Astrocyte (in vitro differentiated cells and primary cell): ENCODE results near the gene EGFLAM. TPM values are rescaled to one million over a fixed set of nuclear protein-coding genes. Genes with fewer than 3 reads are reported as not detected.
"Not testable (repeated sequence)": the region's sequence is repeated elsewhere in the genome, so short reads cannot be mapped to it uniquely, and the experiment has no call there.

Source experiments
- DNase-seq: peaks from one replicate; pipeline ENCODE4 v3.0.0-alpha.2; 2010; ENCODE audit warnings: low read depth
- FAIRE-seq: peaks from 2 replicates; lab custom pipeline; 2011; peaks lifted over from hg19 to GRCh38; lab: Jason Lieb, UNC
- H2AFZ ChIP-seq: 2 replicates; pipeline ENCODE4 v1.6.0; 2012; ENCODE audit warnings: low read depth, low read length, inconsistent platforms
- H3K27ac ChIP-seq: 2 replicates; pipeline ENCODE4 v1.5.1; 2011; ENCODE audit warnings: low read depth, low read length, inconsistent platforms
- H3K27me3 ChIP-seq: 2 replicates; pipeline ENCODE4 v1.6.0; 2011; ENCODE audit warnings: low read length, inconsistent platforms; ENCODE audit not compliant: insufficient read depth
- H3K36me3 ChIP-seq: 2 replicates; pipeline ENCODE4 v1.5.1; 2011; ENCODE audit warnings: low read length, inconsistent platforms; ENCODE audit not compliant: insufficient read depth
- H3K4me1 ChIP-seq: 2 replicates; pipeline ENCODE4 v1.5.1; 2011; ENCODE audit warnings: low read length, inconsistent platforms; ENCODE audit not compliant: insufficient read depth
- H3K4me2 ChIP-seq: 2 replicates; pipeline ENCODE4 v1.6.0; 2012; ENCODE audit warnings: low read length, inconsistent platforms
- H3K4me3 ChIP-seq: 2 replicates; pipeline ENCODE4 v1.5.1; 2011; ENCODE audit warnings: low read depth, mild to moderate bottlenecking, low read length, inconsistent platforms; ENCODE audit not compliant: insufficient read depth
- H3K79me2 ChIP-seq: 2 replicates; pipeline ENCODE4 v1.6.0; 2012; ENCODE audit warnings: mild to moderate bottlenecking, low read length, inconsistent platforms; ENCODE audit not compliant: insufficient read depth
- H3K9ac ChIP-seq: 2 replicates; pipeline ENCODE4 v1.6.0; 2012; ENCODE audit warnings: mild to moderate bottlenecking, low read length, inconsistent platforms
- H3K9me3 ChIP-seq: 2 replicates; pipeline ENCODE4 v1.5.1; 2012; ENCODE audit warnings: low read depth, mild to moderate bottlenecking, low read length, inconsistent platforms; ENCODE audit not compliant: insufficient read depth
- H4K20me1 ChIP-seq: 2 replicates; pipeline ENCODE4 v1.6.0; 2012; ENCODE audit warnings: low read length, inconsistent platforms; ENCODE audit not compliant: insufficient read depth
- H3K27ac Mint-ChIP-seq: one replicate; pipeline ENCODE4 v1.8.0; 2021; ENCODE audit warnings: mild to moderate bottlenecking, mixed read lengths; ENCODE audit not compliant: unreplicated experiment
- H3K27me3 Mint-ChIP-seq: one replicate; pipeline ENCODE4 v1.8.0; 2021; ENCODE audit warnings: low read depth, mixed read lengths; ENCODE audit not compliant: unreplicated experiment
- H3K36me3 Mint-ChIP-seq: one replicate; pipeline ENCODE4 v1.8.0; 2021; ENCODE audit warnings: low read depth, mixed read lengths; ENCODE audit not compliant: unreplicated experiment
- H3K4me1 Mint-ChIP-seq: one replicate; pipeline ENCODE4 v1.8.0; 2021; ENCODE audit warnings: low read depth, mixed read lengths; ENCODE audit not compliant: unreplicated experiment
- H3K4me3 Mint-ChIP-seq: one replicate; pipeline ENCODE4 v1.8.0; 2021; ENCODE audit warnings: mild to moderate bottlenecking, moderate library complexity, mixed read lengths; ENCODE audit not compliant: unreplicated experiment
- H3K9me3 Mint-ChIP-seq: one replicate; pipeline ENCODE4 v1.8.0; 2021; ENCODE audit warnings: mild to moderate bottlenecking, mixed read lengths; ENCODE audit not compliant: unreplicated experiment
- CTCF ChIP-seq: IDR thresholded peaks from 2 replicates; pipeline ENCODE4 v1.5.1; 2011; ENCODE audit warnings: low read depth, mild to moderate bottlenecking, inconsistent platforms, low read length, moderate library complexity; ENCODE audit not compliant: insufficient read depth
- EZH2 ChIP-seq: IDR thresholded peaks from 2 replicates; pipeline ENCODE4 v1.6.1; 2012; ENCODE audit warnings: mild to moderate bottlenecking, low read length, inconsistent platforms; ENCODE audit not compliant: insufficient read depth
- total RNA-seq: library from RNA; stranded (reverse); gene quantifications from 2 replicates; pipeline ENCODE4 v1.2.1, GENCODE V29; 2021

Gene EGFLAM
- total RNA-seq, 1 donor from 2014 or later: 1.0 TPM

DNA sequence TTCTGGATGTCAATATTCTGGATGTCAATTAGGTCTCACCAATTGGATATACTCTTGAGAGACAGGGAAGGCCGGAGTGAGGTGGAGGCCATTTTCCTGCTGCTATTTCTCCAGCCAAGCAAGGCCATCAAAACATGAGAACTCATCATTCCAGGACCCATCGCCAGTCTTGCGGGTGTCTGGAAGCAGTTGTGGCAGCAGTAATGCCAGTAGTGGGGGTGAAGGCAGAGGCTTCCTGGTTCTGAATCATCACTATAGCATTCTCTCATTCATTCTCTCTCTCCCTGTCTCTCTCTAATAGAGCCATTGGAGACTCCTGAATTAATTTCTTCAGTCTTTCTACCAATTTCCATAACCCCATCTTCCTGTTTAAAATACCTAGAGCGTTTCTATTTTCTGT lies 71.8 kb downstream of the EGFLAM start:
- DNase-seq (peak; percentile 34), FAIRE-seq (no peak)
- H3K36me3 ChIP-seq: no peaks in the 10 kb centered on the region
- no peak overlapping the region for H2AFZ ChIP-seq
- H4K20me1 ChIP-seq: no peaks in the 10 kb centered on the region
- Mint-ChIP-seq H3K36me3 (peaks cover 2% of the 10 kb centered on the region), H3K4me1 (peaks cover 16% of the 10 kb centered on the region), H3K9me3 (peaks cover 2% of the 10 kb centered on the region), H3K27me3 (no peaks in the 10 kb centered on the region), H3K4me3 (no peak overlapping the region), H3K27ac (peak overlapping the region; percentile 73)
- H3K4me3 ChIP-seq: no peak overlapping the region
- no peak overlapping the region for H3K27ac ChIP-seq
- H3K9me3 ChIP-seq: no peaks in the 10 kb centered on the region
- H3K79me2 ChIP-seq: no peaks in the 10 kb centered on the region
- TF ChIP-seq EZH2 (no peak), CTCF (no peak)
- peaks cover 10% of the 10 kb centered on the region for H3K4me1 ChIP-seq
- H3K27me3 ChIP-seq: no peaks in the 10 kb centered on the region
- no peak overlapping the region for H3K9ac ChIP-seq
- no peak overlapping the region for H3K4me2 ChIP-seq

GRCh38 chr5:38331831-38332230 lies 73.5 kb downstream of the EGFLAM start:
- Histone ChIP-seq H3K4me1 (peaks cover 10% of the 10 kb centered on the region), H3K4me2 (no peak overlapping the region), H4K20me1 (no peaks in the 10 kb centered on the region), H3K9me3 (no peaks in the 10 kb centered on the region), H3K27me3 (no peaks in the 10 kb centered on the region), H3K27ac (no peak overlapping the region), H3K9ac (no peak overlapping the region), H3K36me3 (no peaks in the 10 kb centered on the region), H3K4me3 (no peak overlapping the region), H2AFZ (no peak overlapping the region), H3K79me2 (no peaks in the 10 kb centered on the region)
- FAIRE-seq (no peak), DNase-seq (no peak)
- Mint-ChIP-seq H3K27me3 (no peaks in the 10 kb centered on the region), H3K36me3 (peaks cover 2% of the 10 kb centered on the region), H3K4me3 (no peak overlapping the region), H3K9me3 (peaks cover 2% of the 10 kb centered on the region), H3K27ac (no peak overlapping the region), H3K4me1 (peaks cover 16% of the 10 kb centered on the region)
- no peak for TF ChIP-seq CTCF
- no peak for TF ChIP-seq EZH2

- H3K4me3 Mint-ChIP-seq, H3K9me3 ChIP-seq, H3K79me2 ChIP-seq, H3K9me3 Mint-ChIP-seq, H3K27me3 ChIP-seq, H3K36me3 ChIP-seq, H3K4me1 ChIP-seq, H3K4me2 ChIP-seq, H3K4me3 ChIP-seq, FAIRE-seq, H3K9ac ChIP-seq, H4K20me1 ChIP-seq, H3K27me3 Mint-ChIP-seq, H2AFZ ChIP-seq, H3K36me3 Mint-ChIP-seq, DNase-seq, H3K27ac Mint-ChIP-seq, H3K27ac ChIP-seq: not testable (repeated sequence)
- H3K4me1 Mint-ChIP-seq: peaks cover 20% of the 10 kb centered on the region
These were observed 74.8 kb downstream of the EGFLAM start for GRCh38 chr5:38333181-38333580.
